Neural progenitor cell (in vitro differentiated cells): ENCODE measurements around the gene NDUFA12. TPM values are rescaled to one million over a fixed set of nuclear protein-coding genes. Genes with fewer than 3 reads are reported as not detected.

Source experiments
- DNase-seq: peaks from one replicate; pipeline ENCODE4 v3.0.0-alpha.2; 2016; ENCODE audit warnings: low spot score
- H2AFZ ChIP-seq: fragments of 200-600 bp; sonication (generic); replicated peaks from 2 replicates; pipeline ENCODE4 v1.6.1; 2016; ENCODE audit warnings: antibody characterized with exemption
- H3F3A ChIP-seq: fragments of 200-600 bp; sonication (generic); 2 replicates; pipeline ENCODE4 v1.6.1; 2016; ENCODE audit warnings: antibody characterized with exemption, low read depth
- H3K27ac ChIP-seq: fragments of 200-600 bp; sonication (generic); 2 replicates; pipeline ENCODE4 v1.5.1; 2016; ENCODE audit warnings: mild to moderate bottlenecking
- H3K27me3 ChIP-seq: fragments of 200-600 bp; sonication (generic); 2 replicates; pipeline ENCODE4 v1.6.1; 2016; ENCODE audit warnings: mild to moderate bottlenecking, moderate library complexity
- H3K36me3 ChIP-seq: fragments of 200-600 bp; sonication (generic); 2 replicates; pipeline ENCODE4 v1.5.1; 2016
- H3K4me1 ChIP-seq: fragments of 200-600 bp; sonication (generic); 2 replicates; pipeline ENCODE4 v1.6.1; 2016; ENCODE audit warnings: mixed run types
- H3K4me2 ChIP-seq: fragments of 200-600 bp; sonication (generic); 2 replicates; pipeline ENCODE4 v1.6.1; 2016
- H3K4me3 ChIP-seq: fragments of 200-600 bp; sonication (generic); 2 replicates; pipeline ENCODE4 v1.5.1; 2016
- H3K79me2 ChIP-seq: fragments of 200-600 bp; sonication (generic); 2 replicates; pipeline ENCODE4 v1.6.1; 2016; ENCODE audit warnings: low read depth
- H3K9ac ChIP-seq: fragments of 200-600 bp; sonication (generic); 2 replicates; pipeline ENCODE4 v1.6.1; 2016
- H3K9me3 ChIP-seq: fragments of 200-600 bp; sonication (generic); 2 replicates; pipeline ENCODE4 v1.5.1; 2016; ENCODE audit warnings: low read depth
- H4K20me1 ChIP-seq: fragments of 200-600 bp; sonication (generic); 2 replicates; pipeline ENCODE4 v1.6.1; 2016; ENCODE audit warnings: low read depth
- H3K27ac Mint-ChIP-seq: 3 replicates; pipeline ENCODE4 v1.8.0; 2021; ENCODE audit warnings: mixed read lengths
- H3K27me3 Mint-ChIP-seq: 2 replicates; pipeline ENCODE4 v1.8.0; 2022; ENCODE audit warnings: low read depth, mild to moderate bottlenecking, inconsistent platforms, moderate library complexity, mixed read lengths; ENCODE audit not compliant: insufficient read depth
- H3K36me3 Mint-ChIP-seq: 3 replicates; pipeline ENCODE4 v1.8.0; 2021; ENCODE audit warnings: mixed read lengths
- H3K4me1 Mint-ChIP-seq: 3 replicates; pipeline ENCODE4 v1.8.0; 2021; ENCODE audit warnings: mixed read lengths
- H3K4me3 Mint-ChIP-seq: 3 replicates; pipeline ENCODE4 v1.8.0; 2021; ENCODE audit warnings: mild to moderate bottlenecking, moderate library complexity, mixed read lengths
- H3K9me3 Mint-ChIP-seq: 3 replicates; pipeline ENCODE4 v1.8.0; 2020; ENCODE audit warnings: mixed read lengths
- EZH2 ChIP-seq: fragments of 200-600 bp; sonication (generic); IDR thresholded peaks from 2 replicates; pipeline ENCODE4 v1.6.1; 2017; ENCODE audit warnings: antibody characterized with exemption, mild to moderate bottlenecking, moderate library complexity
- EZH2phosphoT487 ChIP-seq: fragments of 200-600 bp; sonication (generic); IDR thresholded peaks from 2 replicates; pipeline ENCODE4 v1.6.1; 2017; ENCODE audit warnings: antibody characterized with exemption
- total RNA-seq: library from RNA; depleted of rRNA; stranded (reverse); fragments of >200 nt; gene quantifications from 2 replicates; pipeline ENCODE4 v1.2.3, GENCODE V29; 2015; ENCODE audit warnings: low replicate concordance
- TF ChIP-seq, protein P1 (sequence below): fragments of 200-600 bp; sonication (generic); IDR thresholded peaks from 2 replicates; pipeline ENCODE4 v1.5.1; 2017; ENCODE audit warnings: antibody characterized with exemption, mild to moderate bottlenecking

Gene NDUFA12
- total RNA-seq, 1 donor from 2014 or later = 170 TPM

DNA sequence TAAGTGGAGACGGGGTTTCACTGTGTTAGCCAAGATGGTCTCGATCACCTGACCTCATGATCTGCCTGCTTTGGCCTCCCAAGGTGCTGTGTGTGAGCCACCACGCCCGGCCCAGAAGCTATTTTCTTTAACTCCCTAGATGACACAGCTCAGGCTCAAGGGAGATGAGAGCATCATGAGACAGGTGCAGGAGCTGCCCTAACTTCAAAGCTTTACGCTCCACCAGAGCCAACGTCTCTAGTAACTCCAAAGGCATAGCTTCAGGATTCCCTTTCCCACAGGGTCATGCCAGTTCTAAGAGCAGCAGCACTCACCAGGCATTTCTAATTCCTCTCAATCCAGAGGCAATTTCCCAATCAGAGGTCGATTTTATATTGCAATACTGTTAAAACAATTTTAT lies 21.0 kb downstream of the NDUFA12 start:
- Histone ChIP-seq H3K36me3 (no peaks in the 10 kb centered on the region), H3K4me2 (no peak overlapping the region), H3K4me1 (no peaks in the 10 kb centered on the region), H3K4me3 (no peak overlapping the region), H3F3A (no peaks in the 10 kb centered on the region), H4K20me1 (peaks cover 4% of the 10 kb centered on the region), H3K79me2 (peaks cover 14% of the 10 kb centered on the region), H3K27ac (no peak overlapping the region), H3K9ac (no peak overlapping the region), H3K9me3 (no peaks in the 10 kb centered on the region), H3K27me3 (no peaks in the 10 kb centered on the region), H2AFZ (no peak overlapping the region)
- Mint-ChIP-seq H3K9me3 (no peaks in the 10 kb centered on the region), H3K4me3 (no peak overlapping the region), H3K4me1 (peaks cover 8% of the 10 kb centered on the region), H3K27me3 (no peaks in the 10 kb centered on the region), H3K27ac (no peak overlapping the region), H3K36me3 (peaks cover 5% of the 10 kb centered on the region)
- TF ChIP-seq EZH2phosphoT487 (no peak), EZH2 (no peak)
- TF ChIP-seq, protein P1, sequence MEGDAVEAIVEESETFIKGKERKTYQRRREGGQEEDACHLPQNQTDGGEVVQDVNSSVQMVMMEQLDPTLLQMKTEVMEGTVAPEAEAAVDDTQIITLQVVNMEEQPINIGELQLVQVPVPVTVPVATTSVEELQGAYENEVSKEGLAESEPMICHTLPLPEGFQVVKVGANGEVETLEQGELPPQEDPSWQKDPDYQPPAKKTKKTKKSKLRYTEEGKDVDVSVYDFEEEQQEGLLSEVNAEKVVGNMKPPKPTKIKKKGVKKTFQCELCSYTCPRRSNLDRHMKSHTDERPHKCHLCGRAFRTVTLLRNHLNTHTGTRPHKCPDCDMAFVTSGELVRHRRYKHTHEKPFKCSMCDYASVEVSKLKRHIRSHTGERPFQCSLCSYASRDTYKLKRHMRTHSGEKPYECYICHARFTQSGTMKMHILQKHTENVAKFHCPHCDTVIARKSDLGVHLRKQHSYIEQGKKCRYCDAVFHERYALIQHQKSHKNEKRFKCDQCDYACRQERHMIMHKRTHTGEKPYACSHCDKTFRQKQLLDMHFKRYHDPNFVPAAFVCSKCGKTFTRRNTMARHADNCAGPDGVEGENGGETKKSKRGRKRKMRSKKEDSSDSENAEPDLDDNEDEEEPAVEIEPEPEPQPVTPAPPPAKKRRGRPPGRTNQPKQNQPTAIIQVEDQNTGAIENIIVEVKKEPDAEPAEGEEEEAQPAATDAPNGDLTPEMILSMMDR = no peak
- DNase-seq = peak; percentile 19

DNA sequence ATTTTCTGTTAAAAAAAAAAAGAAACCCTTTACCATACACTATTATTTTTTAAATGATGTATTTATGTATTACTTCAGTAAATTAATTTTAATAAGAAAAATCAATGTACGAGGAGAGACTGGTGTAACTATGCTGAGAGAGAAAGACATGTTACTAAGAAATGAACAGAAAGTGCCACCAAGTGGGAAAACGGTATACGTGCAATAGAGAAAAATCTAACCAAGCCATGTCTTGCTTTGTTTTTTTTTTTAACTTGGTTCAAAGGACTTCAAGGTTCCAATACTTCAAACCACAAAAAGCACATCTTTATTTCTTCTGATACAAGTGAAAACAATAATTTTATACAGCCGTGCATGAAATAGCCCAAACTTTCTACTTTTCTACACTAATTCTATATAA lies 22.9 kb downstream of the NDUFA12 start:
- TF ChIP-seq, protein P1 = peak; percentile 30
- TF ChIP-seq EZH2 = no peak
- no peak for TF ChIP-seq EZH2phosphoT487
- no peaks in the 10 kb centered on the region for H3K9me3 ChIP-seq
- no peak overlapping the region for H3K9ac ChIP-seq
- H3K79me2 ChIP-seq = peaks cover 4% of the 10 kb centered on the region
- no peaks in the 10 kb centered on the region for H3K9me3 Mint-ChIP-seq
- no peaks in the 10 kb centered on the region for H3K27me3 ChIP-seq
- peaks cover 5% of the 10 kb centered on the region for H3K36me3 Mint-ChIP-seq
- peaks cover 4% of the 10 kb centered on the region for H4K20me1 ChIP-seq
- no peaks in the 10 kb centered on the region for H3K36me3 ChIP-seq
- H3K4me3 ChIP-seq = no peak overlapping the region
- no peak for DNase-seq
- no peak overlapping the region for H3K4me3 Mint-ChIP-seq
- no peak overlapping the region for H3K27ac ChIP-seq
- no peak overlapping the region for H3K4me2 ChIP-seq
- H3K4me1 Mint-ChIP-seq = peaks cover 8% of the 10 kb centered on the region
- H3K27ac Mint-ChIP-seq = no peak overlapping the region
- no peaks in the 10 kb centered on the region for H3K27me3 Mint-ChIP-seq
- H3K4me1 ChIP-seq = no peaks in the 10 kb centered on the region
- H3F3A ChIP-seq = no peaks in the 10 kb centered on the region
- no peak overlapping the region for H2AFZ ChIP-seq

DNA sequence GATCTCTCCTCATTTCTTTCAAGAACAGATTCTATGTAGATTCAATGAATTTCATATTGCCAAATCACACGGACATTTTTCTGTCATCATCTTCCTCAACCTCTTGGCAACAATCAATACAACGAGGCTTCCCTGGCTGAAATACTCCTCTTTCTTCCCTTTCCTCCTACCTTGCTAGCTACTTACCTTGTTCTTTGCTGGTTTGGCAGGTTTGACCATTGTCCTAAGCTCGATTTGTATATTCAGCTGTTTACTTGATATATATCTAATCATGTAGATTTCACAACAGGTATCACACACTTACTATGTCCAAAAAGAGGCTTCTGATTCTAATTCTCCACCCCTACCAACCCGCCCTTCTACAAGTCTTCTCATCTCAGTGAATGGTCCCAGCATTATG lies 23.6 kb downstream of the NDUFA12 start:
- Mint-ChIP-seq H3K27me3 (no peaks in the 10 kb centered on the region), H3K27ac (no peak overlapping the region), H3K36me3 (peaks cover 5% of the 10 kb centered on the region), H3K4me1 (peaks cover 8% of the 10 kb centered on the region), H3K9me3 (no peaks in the 10 kb centered on the region), H3K4me3 (no peak overlapping the region)
- Histone ChIP-seq H4K20me1 (peaks cover 4% of the 10 kb centered on the region), H3K9me3 (no peaks in the 10 kb centered on the region), H2AFZ (no peak overlapping the region), H3K79me2 (peaks cover 4% of the 10 kb centered on the region), H3F3A (no peaks in the 10 kb centered on the region), H3K9ac (no peak overlapping the region), H3K36me3 (no peaks in the 10 kb centered on the region), H3K4me1 (no peaks in the 10 kb centered on the region), H3K4me2 (no peak overlapping the region), H3K4me3 (no peak overlapping the region), H3K27me3 (no peaks in the 10 kb centered on the region), H3K27ac (no peak overlapping the region)
- no peak for DNase-seq
- TF ChIP-seq EZH2phosphoT487 (no peak), EZH2 (no peak)
- TF ChIP-seq, protein P1 = no peak
